Measurements from ENCODE around the gene METTL16. TPM values are rescaled to one million over a fixed set of nuclear protein-coding genes. Genes with fewer than 3 reads are reported as not detected.

METTL16 gene
- total and polyA plus RNA-seq, 2 of the 8 experiments (the other 6 are each of a cell fraction or from before 2014, with no cell fraction given), result 22.8 to 59.4 TPM

GRCh38 chr17:2398182-2398581 is 113.5 kb downstream of the METTL16 start:
- peak overlapping the region; percentile 83; the same call in 1 of the 2 replicates for H3K18ac ChIP-seq (ENCODE audit: extremely low read depth, low read length)
- H2BK15ac ChIP-seq (ENCODE audit: low read length), result peak overlapping the region; percentile 98
- H3K4me1 ChIP-seq (replicated peaks in 1 of 4; ENCODE audit: control insufficient read depth in 3 of 4, insufficient read depth in 4 of 4, low read length in 3 of 4), result peaks cover 11 to 44% (median 31%) of the 10 kb centered on the region in 4 experiments
- peak overlapping the region; percentile 94 for H4K91ac ChIP-seq (replicated peaks; ENCODE audit: insufficient read length, low read length)
- H3K56ac ChIP-seq (replicated peaks; ENCODE audit: insufficient read length, low read depth, low read length), result no peak overlapping the region
- peak overlapping the region; percentile 94 to 98 for H3K4me2 ChIP-seq (ENCODE audit: insufficient read depth in 1 of 2, low read depth in 2 of 2, low read length in 2 of 2)
- no peak overlapping the region for H2AFZ ChIP-seq (ENCODE audit: low read length)
- H3K9me3 ChIP-seq (ENCODE audit: insufficient read depth in 2 of 2, low read depth in 1 of 2, low read length in 1 of 2), result no peaks in the 10 kb centered on the region
- H2BK20ac ChIP-seq (ENCODE audit: low read length), result peak overlapping the region; percentile 87
- H4K20me1 ChIP-seq (replicated peaks in 1 of 2; ENCODE audit: control insufficient read depth in 1 of 2, insufficient read depth in 2 of 2, low read length in 2 of 2), result peaks cover 8 to 18% of the 10 kb centered on the region in 2 experiments
- H4K8ac ChIP-seq (ENCODE audit: extremely low read depth, insufficient read depth, low read length), result peak overlapping the region; percentile 84; the same call in 1 of the 2 replicates
- no peak for FAIRE-seq
- peak overlapping the region; percentile 97 for H2AK5ac ChIP-seq (ENCODE audit: low read depth, low read length)
- H3K36me3 ChIP-seq (ENCODE audit: control insufficient read depth in 2 of 4, insufficient read depth in 4 of 4, low read length in 3 of 4), result no peaks in the 10 kb centered on the region
- peak overlapping the region; percentile 74 for H2BK120ac ChIP-seq (replicated peaks; ENCODE audit: low read depth, low read length)
- H3K27me3 ChIP-seq (replicated peaks in 1 of 4; ENCODE audit: control insufficient read depth in 3 of 4, extremely low read depth in 1 of 4, insufficient read depth in 3 of 4, low read length in 3 of 4), result no peaks in the 10 kb centered on the region; a peak in 2 of 7 replicates
- ChIA-PET CTCF (ENCODE audit: partially characterized antibody) (interaction anchor here (1.6 to 8.8 kb wide), 6 partner anchors 10 to 20 kb away, joined by 4 to 80 read pairs (median 8); no protein-coding TSS in a partner anchor), POLR2A (ENCODE audit: partially characterized antibody) (interaction anchor here (0.5 to 8.8 kb wide), 8 partner anchors 12 to 325 kb away, joined by 3 to 193 read pairs (median 3); partner anchors contain the start of genes SGSM2, SMG6 and TSR1)
- H3K4ac ChIP-seq (replicated peaks; ENCODE audit: insufficient read length, low read depth, low read length), result peak overlapping the region; percentile 74
- H3K4me3 ChIP-seq (ENCODE audit: extremely low read depth in 1 of 4, insufficient read depth in 2 of 4, low read depth in 3 of 4, low read length in 4 of 4), result peak overlapping the region; percentile 58 to 96 (median 74)
- peak overlapping the region; percentile 96 for H2BK5ac ChIP-seq (ENCODE audit: low read depth, low read length)
- H2BK12ac ChIP-seq (ENCODE audit: low read depth, low read length), result peak overlapping the region; percentile 99
- H3K23ac ChIP-seq (ENCODE audit: insufficient read length), result no peak overlapping the region
- H3K23me2 ChIP-seq (ENCODE audit: low read depth, low read length), result peaks cover 27% of the 10 kb centered on the region
- DNase-seq (ENCODE audit: low read depth in 1 of 2, low spot score in 2 of 2), result no peak
- H3K9ac ChIP-seq (replicated peaks in 1 of 4; ENCODE audit: extremely low read depth in 1 of 4, low read depth in 3 of 4, low read length in 3 of 4), result peak overlapping the region in 3 of 4 experiments; percentile 63 to 75 (median 73); a peak in 6 of 7 replicates
- peaks cover 24% of the 10 kb centered on the region for H3K79me1 ChIP-seq (ENCODE audit: low read depth, low read length)
- 75% methylated on average over 10 of the region's 10 CpGs; no CpG with 5 or more reads in 1 of the 2 experiments for WGBS, 2 experiments (ENCODE audit: extremely low coverage in 1 of 2, insufficient coverage in 1 of 2, insufficient read length in 1 of 2, insufficient replicate concordance in 2 of 2, low coverage in 1 of 2, low lambda C conversion rate in 2 of 2, missing lambda C conversion rate in 1 of 2)
- H3K79me2 ChIP-seq (ENCODE audit: control insufficient read depth in 1 of 2, insufficient read depth in 2 of 2, low read length in 2 of 2), result peaks cover 0 to 38% of the 10 kb centered on the region in 2 experiments; a peak in 2 of 4 replicates
- peak overlapping the region; percentile 88 for H3K27ac ChIP-seq (ENCODE audit: low read depth, low read length)
- H4K5ac ChIP-seq (ENCODE audit: insufficient read length, low read depth, low read length), result peak overlapping the region; percentile 0
- no peak overlapping the region for H3K14ac ChIP-seq (ENCODE audit: insufficient read length)
- TF ChIP-seq PHF8 (conservative IDR thresholded peaks at IDR 0.05; ENCODE audit: low read depth, low read length), result no peak
- TF ChIP-seq SIX5 (IDR thresholded peaks at IDR 0.05; ENCODE audit: low read depth, low read length), result no peak
- no peak for TF ChIP-seq SP4 (IDR thresholded peaks at IDR 0.05; ENCODE audit: low read length)
- TF ChIP-seq HDAC6 (IDR thresholded peaks at IDR 0.05; ENCODE audit: low read depth, low read length), result no peak
- no peak for TF ChIP-seq SIN3A (conservative IDR thresholded peaks at IDR 0.05 in 1 of 2, IDR thresholded peaks at IDR 0.05 in 1 of 2; ENCODE audit: low read depth in 1 of 2, low read length in 2 of 2)
- TF ChIP-seq TAF1 (IDR thresholded peaks at IDR 0.05; ENCODE audit: low read depth, low read length), result no peak
- no peak for TF ChIP-seq CTBP2 (IDR thresholded peaks at IDR 0.05; ENCODE audit: borderline replicate concordance, insufficient read depth, insufficient read length, low read length)
- no peak for TF ChIP-seq CBX5 (IDR thresholded peaks at IDR 0.05; ENCODE audit: low read depth, low read length)
- TF ChIP-seq ATF2 (IDR thresholded peaks at IDR 0.05; ENCODE audit: low read length), result no peak
- TF ChIP-seq NANOG (IDR thresholded peaks at IDR 0.05; ENCODE audit: insufficient read depth, low read depth, low read length, poor library complexity, severe bottlenecking), result no peak
